WTC11 (cell line): ENCODE data around the gene SCGB1A1. TPM values are rescaled to one million over a fixed set of nuclear protein-coding genes. Genes with fewer than 3 reads are reported as not detected.

ENCODE experiments used
- ATAC-seq: fragments of 200-7000 bp; cut with Tn5 transposase; 2 replicates; pipeline ENCODE4 v1.10.0; 2021; ENCODE audit warnings: mild to moderate bottlenecking, moderate library complexity
- CTCF ChIA-PET: fragments of 300-600 bp; sonication (Branson Sonifier 250); formaldehyde crosslinking; loops from one replicate; lab custom pipeline; 2021; ENCODE audit warnings: antibody characterized with exemption; lab: Charles Lee
- POLR2A ChIA-PET: fragments of 350-600 bp; sonication (Branson Sonifier 250); formaldehyde crosslinking; loops from one replicate; lab custom pipeline; 2021; ENCODE audit warnings: antibody characterized with exemption; lab: Charles Lee
- DNase-seq: peaks from one replicate; pipeline ENCODE4 v3.0.0; 2021; ENCODE audit warnings: low spot score
- H3K27ac Mint-ChIP-seq: 2 replicates; pipeline ENCODE4 v1.8.0; 2021; ENCODE audit warnings: mixed read lengths
- H3K27me3 Mint-ChIP-seq: 2 replicates; pipeline ENCODE4 v1.8.0; 2021; ENCODE audit warnings: low read depth, mild to moderate bottlenecking, moderate library complexity, mixed read lengths
- H3K36me3 Mint-ChIP-seq: 2 replicates; pipeline ENCODE4 v1.8.0; 2021; ENCODE audit warnings: mixed read lengths
- H3K4me1 Mint-ChIP-seq: 2 replicates; pipeline ENCODE4 v1.8.0; 2022; ENCODE audit warnings: mixed read lengths
- H3K4me3 Mint-ChIP-seq: 2 replicates; pipeline ENCODE4 v1.8.0; 2021; ENCODE audit warnings: mild to moderate bottlenecking, moderate library complexity, mixed read lengths
- H3K9me3 Mint-ChIP-seq: 2 replicates; pipeline ENCODE4 v1.8.0; 2021; ENCODE audit warnings: mixed read lengths
- CBFB ChIP-seq: sonication (generic); formaldehyde crosslinking; IDR thresholded peaks from 2 replicates; pipeline ENCODE4 v1.8.1; 2022; ENCODE audit warnings: mild to moderate bottlenecking, low read depth, missing genetic modification reagents
- ESRRA ChIP-seq: sonication (generic); formaldehyde crosslinking; IDR thresholded peaks from 2 replicates; pipeline ENCODE4 v1.8.1; 2022; ENCODE audit warnings: mild to moderate bottlenecking, missing genetic modification reagents, borderline replicate concordance
- GABPB1 ChIP-seq: sonication (generic); formaldehyde crosslinking; IDR thresholded peaks from 2 replicates; pipeline ENCODE4 v1.8.1; 2023; ENCODE audit warnings: mild to moderate bottlenecking, missing genetic modification reagents
- GTF2I ChIP-seq: fragments of 250-450 bp; sonication (Bioruptor Pico); conservative IDR thresholded peaks from 2 replicates; pipeline ENCODE4 v1.4.0; 2021; ENCODE audit warnings: mild to moderate bottlenecking
- JAZF1 ChIP-seq: fragments of 250-450 bp; sonication (Bioruptor Pico); IDR thresholded peaks from 2 replicates; pipeline ENCODE4 v1.9.0; 2021; ENCODE audit warnings: moderate library complexity, mild to moderate bottlenecking, inconsistent platforms
- NFE2L1 ChIP-seq: sonication (generic); formaldehyde crosslinking; IDR thresholded peaks from 2 replicates; pipeline ENCODE4 v1.8.1; 2023; ENCODE audit warnings: missing genetic modification reagents
- NFYB ChIP-seq: sonication (generic); formaldehyde crosslinking; conservative IDR thresholded peaks from 2 replicates; pipeline ENCODE4 v1.8.0; 2022; ENCODE audit warnings: low read depth, missing genetic modification reagents
- NR1H2 ChIP-seq: sonication (generic); formaldehyde crosslinking; IDR thresholded peaks from 2 replicates; pipeline ENCODE4 v1.9.0; 2021; ENCODE audit warnings: mild to moderate bottlenecking, moderate library complexity, missing genetic modification reagents
- NR3C1 ChIP-seq: sonication (generic); formaldehyde crosslinking; conservative IDR thresholded peaks from 2 replicates; pipeline ENCODE4 v1.8.1; 2023; ENCODE audit warnings: low read depth, mild to moderate bottlenecking, missing genetic modification reagents
- RORB ChIP-seq: fragments of 250-450 bp; sonication (Bioruptor Pico); IDR thresholded peaks from 2 replicates; pipeline ENCODE4 v1.9.0; 2021; ENCODE audit warnings: mild to moderate bottlenecking
- SMAD3 ChIP-seq: sonication (generic); formaldehyde crosslinking; IDR thresholded peaks from 2 replicates; pipeline ENCODE4 v1.8.0; 2022; ENCODE audit warnings: missing genetic modification reagents, mild to moderate bottlenecking, borderline replicate concordance
- TEAD4 ChIP-seq: sonication (generic); formaldehyde crosslinking; IDR thresholded peaks from 2 replicates; pipeline ENCODE4 v1.8.0; 2022; ENCODE audit warnings: mild to moderate bottlenecking, missing genetic modification reagents
- ZBTB21 ChIP-seq: sonication (generic); formaldehyde crosslinking; IDR thresholded peaks from 2 replicates; pipeline ENCODE4 v1.8.1; 2023; ENCODE audit warnings: mild to moderate bottlenecking, missing genetic modification reagents, borderline replicate concordance
- ZNF121 ChIP-seq: sonication (generic); formaldehyde crosslinking; IDR thresholded peaks from 2 replicates; pipeline ENCODE4 v1.8.0; 2023; ENCODE audit warnings: missing genetic modification reagents
- ZNF317 ChIP-seq: sonication (generic); formaldehyde crosslinking; IDR thresholded peaks from 2 replicates; pipeline ENCODE4 v1.8.1; 2023; ENCODE audit warnings: low read depth, mild to moderate bottlenecking, moderate library complexity, missing genetic modification reagents, borderline replicate concordance
- ZNF423 ChIP-seq: fragments of 250-450 bp; sonication (Bioruptor Pico); IDR thresholded peaks from 2 replicates; pipeline ENCODE4 v2.1.2; 2022; ENCODE audit warnings: mild to moderate bottlenecking, moderate library complexity
- total RNA-seq: library from RNA; stranded (reverse); gene quantifications from 3 replicates; pipeline ENCODE4 v1.2.3, GENCODE V29; 2021
- TF ChIP-seq, protein P1 (sequence below): fragments of 250-450 bp; sonication (Bioruptor Pico); IDR thresholded peaks from 2 replicates; pipeline ENCODE4 v2.1.2; 2022; ENCODE audit warnings: mild to moderate bottlenecking, moderate library complexity
- TF ChIP-seq, protein P2 (sequence below): sonication (generic); formaldehyde crosslinking; conservative IDR thresholded peaks from 2 replicates; pipeline ENCODE4 v1.8.1; 2022; ENCODE audit warnings: mild to moderate bottlenecking, missing genetic modification reagents
- TF ChIP-seq, protein P3 (sequence below): fragments of 200-600 bp; IDR thresholded peaks from 2 replicates; pipeline ENCODE4 v1.8.0; 2022; ENCODE audit warnings: antibody characterized with exemption
- TF ChIP-seq, protein P4 (sequence below): sonication (generic); formaldehyde crosslinking; IDR thresholded peaks from 2 replicates; pipeline ENCODE4 v1.8.1; 2023; ENCODE audit warnings: mild to moderate bottlenecking, missing genetic modification reagents
- TF ChIP-seq, protein P5 (sequence below): fragments of 250-450 bp; sonication (Bioruptor Pico); IDR thresholded peaks from 2 replicates; pipeline ENCODE4 v1.9.0; 2021; ENCODE audit warnings: mild to moderate bottlenecking, borderline replicate concordance
- TF ChIP-seq, protein P6 (sequence below): sonication (generic); formaldehyde crosslinking; IDR thresholded peaks from 2 replicates; pipeline ENCODE4 v1.8.1; 2022; ENCODE audit warnings: low read depth, mild to moderate bottlenecking, moderate library complexity, missing genetic modification reagents, borderline replicate concordance
- TF ChIP-seq, protein P7 (sequence below): sonication (generic); formaldehyde crosslinking; IDR thresholded peaks from 2 replicates; pipeline ENCODE4 v1.8.0; 2023; ENCODE audit warnings: mild to moderate bottlenecking, missing genetic modification reagents

SCGB1A1 gene
- total RNA-seq, 1 experiment from 2014 or later: 1.2 TPM

DNA sequence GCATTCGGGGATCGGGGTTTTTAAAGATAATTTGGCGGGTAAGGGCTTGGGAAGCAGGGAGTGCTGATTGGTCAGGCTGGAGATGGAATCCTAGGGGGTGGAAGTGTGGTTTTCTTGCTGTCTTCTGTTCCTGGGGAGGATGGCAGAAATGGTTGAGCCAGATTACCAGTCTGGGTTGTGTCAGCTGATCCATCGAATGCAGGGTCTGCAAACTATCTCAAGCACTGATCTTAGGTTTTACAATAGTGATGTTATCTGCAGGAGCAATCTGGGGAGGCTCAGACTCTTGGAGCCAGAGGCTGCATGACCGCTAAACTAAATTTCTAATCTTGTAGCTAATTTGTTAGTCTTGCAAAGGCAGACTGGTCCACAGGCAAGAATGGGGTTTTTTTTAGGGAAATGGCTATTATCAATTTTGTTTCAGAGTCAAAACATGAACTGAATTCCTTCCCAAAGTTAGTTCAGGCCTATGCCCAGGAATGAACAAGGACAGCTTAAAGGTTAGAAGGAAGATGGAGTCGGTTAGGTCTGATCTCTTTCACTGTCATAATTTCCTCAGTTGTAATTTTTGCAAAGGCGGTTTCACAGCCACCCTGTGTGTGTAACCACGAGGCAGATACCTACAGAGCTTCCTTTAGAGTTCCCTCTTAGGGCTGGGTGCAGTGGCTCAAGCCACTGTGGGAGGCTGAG is 10.2 kb downstream of the SCGB1A1 start (continued):
- TF ChIP-seq, protein P1, sequence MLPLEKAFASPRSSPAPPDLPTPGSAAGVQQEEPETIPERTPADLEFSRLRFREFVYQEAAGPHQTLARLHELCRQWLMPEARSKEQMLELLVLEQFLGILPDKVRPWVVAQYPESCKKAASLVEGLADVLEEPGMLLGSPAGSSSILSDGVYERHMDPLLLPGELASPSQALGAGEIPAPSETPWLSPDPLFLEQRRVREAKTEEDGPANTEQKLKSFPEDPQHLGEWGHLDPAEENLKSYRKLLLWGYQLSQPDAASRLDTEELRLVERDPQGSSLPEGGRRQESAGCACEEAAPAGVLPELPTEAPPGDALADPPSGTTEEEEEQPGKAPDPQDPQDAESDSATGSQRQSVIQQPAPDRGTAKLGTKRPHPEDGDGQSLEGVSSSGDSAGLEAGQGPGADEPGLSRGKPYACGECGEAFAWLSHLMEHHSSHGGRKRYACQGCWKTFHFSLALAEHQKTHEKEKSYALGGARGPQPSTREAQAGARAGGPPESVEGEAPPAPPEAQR (CRISPR knock-in tag): no peak
- TF ChIP-seq SMAD3 (CRISPR knock-in tag): no peak
- no peak for TF ChIP-seq ZNF121
- no peak for TF ChIP-seq NFE2L1 (CRISPR knock-in tag)
- TF ChIP-seq CBFB (CRISPR knock-in tag): no peak
- no peak for TF ChIP-seq ZBTB21 (CRISPR knock-in tag)
- no peak for TF ChIP-seq ZNF317 (CRISPR knock-in tag)
- no peak for TF ChIP-seq NFYB (CRISPR knock-in tag)
- TF ChIP-seq, protein P2, sequence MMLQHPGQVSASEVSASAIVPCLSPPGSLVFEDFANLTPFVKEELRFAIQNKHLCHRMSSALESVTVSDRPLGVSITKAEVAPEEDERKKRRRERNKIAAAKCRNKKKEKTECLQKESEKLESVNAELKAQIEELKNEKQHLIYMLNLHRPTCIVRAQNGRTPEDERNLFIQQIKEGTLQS (CRISPR knock-in tag): no peak
- TF ChIP-seq NR3C1: no peak
- TF ChIP-seq, protein P3, sequence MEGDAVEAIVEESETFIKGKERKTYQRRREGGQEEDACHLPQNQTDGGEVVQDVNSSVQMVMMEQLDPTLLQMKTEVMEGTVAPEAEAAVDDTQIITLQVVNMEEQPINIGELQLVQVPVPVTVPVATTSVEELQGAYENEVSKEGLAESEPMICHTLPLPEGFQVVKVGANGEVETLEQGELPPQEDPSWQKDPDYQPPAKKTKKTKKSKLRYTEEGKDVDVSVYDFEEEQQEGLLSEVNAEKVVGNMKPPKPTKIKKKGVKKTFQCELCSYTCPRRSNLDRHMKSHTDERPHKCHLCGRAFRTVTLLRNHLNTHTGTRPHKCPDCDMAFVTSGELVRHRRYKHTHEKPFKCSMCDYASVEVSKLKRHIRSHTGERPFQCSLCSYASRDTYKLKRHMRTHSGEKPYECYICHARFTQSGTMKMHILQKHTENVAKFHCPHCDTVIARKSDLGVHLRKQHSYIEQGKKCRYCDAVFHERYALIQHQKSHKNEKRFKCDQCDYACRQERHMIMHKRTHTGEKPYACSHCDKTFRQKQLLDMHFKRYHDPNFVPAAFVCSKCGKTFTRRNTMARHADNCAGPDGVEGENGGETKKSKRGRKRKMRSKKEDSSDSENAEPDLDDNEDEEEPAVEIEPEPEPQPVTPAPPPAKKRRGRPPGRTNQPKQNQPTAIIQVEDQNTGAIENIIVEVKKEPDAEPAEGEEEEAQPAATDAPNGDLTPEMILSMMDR: no peak
- TF ChIP-seq GABPB1 (CRISPR knock-in tag): no peak

DNA sequence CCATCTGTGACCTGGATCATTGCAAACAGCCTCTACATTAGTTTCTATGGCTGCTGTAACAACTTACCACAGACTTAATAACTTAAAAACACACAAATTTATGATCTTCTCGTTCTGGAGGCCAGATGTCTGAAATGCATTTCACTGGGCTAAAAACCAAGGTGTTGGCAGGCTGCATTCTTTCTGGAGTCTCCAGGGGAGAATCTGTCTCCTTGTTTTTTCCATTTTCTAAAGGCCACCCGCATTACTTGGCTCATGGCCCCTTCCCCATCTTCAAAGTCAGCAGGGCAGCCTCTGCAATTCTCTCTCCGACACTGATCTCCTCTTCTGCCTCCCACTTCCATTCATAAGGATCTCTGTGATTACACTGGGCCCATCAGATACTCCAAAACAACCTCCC is 11.6 kb downstream of the SCGB1A1 start:
- ATAC-seq: no peak
- no peak overlapping the region for H3K27ac Mint-ChIP-seq
- CTCF ChIA-PET: interaction anchor here (1.2 to 1.8 kb wide), 2 partner anchors 36 to 130 kb away, joined by 3 to 4 read pairs; no protein-coding TSS in a partner anchor
- TF ChIP-seq JAZF1 (CRISPR knock-in tag) (no peak), ESRRA (CRISPR knock-in tag) (no peak), GTF2I (CRISPR knock-in tag) (no peak), TEAD4 (no peak), RORB (CRISPR knock-in tag) (no peak), SMAD3 (CRISPR knock-in tag) (no peak), NR1H2 (CRISPR knock-in tag) (no peak), ZNF423 (CRISPR knock-in tag) (no peak)
- TF ChIP-seq, protein P4, sequence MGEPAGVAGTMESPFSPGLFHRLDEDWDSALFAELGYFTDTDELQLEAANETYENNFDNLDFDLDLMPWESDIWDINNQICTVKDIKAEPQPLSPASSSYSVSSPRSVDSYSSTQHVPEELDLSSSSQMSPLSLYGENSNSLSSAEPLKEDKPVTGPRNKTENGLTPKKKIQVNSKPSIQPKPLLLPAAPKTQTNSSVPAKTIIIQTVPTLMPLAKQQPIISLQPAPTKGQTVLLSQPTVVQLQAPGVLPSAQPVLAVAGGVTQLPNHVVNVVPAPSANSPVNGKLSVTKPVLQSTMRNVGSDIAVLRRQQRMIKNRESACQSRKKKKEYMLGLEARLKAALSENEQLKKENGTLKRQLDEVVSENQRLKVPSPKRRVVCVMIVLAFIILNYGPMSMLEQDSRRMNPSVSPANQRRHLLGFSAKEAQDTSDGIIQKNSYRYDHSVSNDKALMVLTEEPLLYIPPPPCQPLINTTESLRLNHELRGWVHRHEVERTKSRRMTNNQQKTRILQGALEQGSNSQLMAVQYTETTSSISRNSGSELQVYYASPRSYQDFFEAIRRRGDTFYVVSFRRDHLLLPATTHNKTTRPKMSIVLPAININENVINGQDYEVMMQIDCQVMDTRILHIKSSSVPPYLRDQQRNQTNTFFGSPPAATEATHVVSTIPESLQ: no peak
- TF ChIP-seq, protein P5, sequence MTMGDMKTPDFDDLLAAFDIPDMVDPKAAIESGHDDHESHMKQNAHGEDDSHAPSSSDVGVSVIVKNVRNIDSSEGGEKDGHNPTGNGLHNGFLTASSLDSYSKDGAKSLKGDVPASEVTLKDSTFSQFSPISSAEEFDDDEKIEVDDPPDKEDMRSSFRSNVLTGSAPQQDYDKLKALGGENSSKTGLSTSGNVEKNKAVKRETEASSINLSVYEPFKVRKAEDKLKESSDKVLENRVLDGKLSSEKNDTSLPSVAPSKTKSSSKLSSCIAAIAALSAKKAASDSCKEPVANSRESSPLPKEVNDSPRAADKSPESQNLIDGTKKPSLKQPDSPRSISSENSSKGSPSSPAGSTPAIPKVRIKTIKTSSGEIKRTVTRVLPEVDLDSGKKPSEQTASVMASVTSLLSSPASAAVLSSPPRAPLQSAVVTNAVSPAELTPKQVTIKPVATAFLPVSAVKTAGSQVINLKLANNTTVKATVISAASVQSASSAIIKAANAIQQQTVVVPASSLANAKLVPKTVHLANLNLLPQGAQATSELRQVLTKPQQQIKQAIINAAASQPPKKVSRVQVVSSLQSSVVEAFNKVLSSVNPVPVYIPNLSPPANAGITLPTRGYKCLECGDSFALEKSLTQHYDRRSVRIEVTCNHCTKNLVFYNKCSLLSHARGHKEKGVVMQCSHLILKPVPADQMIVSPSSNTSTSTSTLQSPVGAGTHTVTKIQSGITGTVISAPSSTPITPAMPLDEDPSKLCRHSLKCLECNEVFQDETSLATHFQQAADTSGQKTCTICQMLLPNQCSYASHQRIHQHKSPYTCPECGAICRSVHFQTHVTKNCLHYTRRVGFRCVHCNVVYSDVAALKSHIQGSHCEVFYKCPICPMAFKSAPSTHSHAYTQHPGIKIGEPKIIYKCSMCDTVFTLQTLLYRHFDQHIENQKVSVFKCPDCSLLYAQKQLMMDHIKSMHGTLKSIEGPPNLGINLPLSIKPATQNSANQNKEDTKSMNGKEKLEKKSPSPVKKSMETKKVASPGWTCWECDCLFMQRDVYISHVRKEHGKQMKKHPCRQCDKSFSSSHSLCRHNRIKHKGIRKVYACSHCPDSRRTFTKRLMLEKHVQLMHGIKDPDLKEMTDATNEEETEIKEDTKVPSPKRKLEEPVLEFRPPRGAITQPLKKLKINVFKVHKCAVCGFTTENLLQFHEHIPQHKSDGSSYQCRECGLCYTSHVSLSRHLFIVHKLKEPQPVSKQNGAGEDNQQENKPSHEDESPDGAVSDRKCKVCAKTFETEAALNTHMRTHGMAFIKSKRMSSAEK (CRISPR knock-in tag): no peak
- TF ChIP-seq, protein P6, sequence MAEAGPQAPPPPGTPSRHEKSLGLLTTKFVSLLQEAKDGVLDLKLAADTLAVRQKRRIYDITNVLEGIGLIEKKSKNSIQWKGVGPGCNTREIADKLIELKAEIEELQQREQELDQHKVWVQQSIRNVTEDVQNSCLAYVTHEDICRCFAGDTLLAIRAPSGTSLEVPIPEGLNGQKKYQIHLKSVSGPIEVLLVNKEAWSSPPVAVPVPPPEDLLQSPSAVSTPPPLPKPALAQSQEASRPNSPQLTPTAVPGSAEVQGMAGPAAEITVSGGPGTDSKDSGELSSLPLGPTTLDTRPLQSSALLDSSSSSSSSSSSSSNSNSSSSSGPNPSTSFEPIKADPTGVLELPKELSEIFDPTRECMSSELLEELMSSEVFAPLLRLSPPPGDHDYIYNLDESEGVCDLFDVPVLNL (CRISPR knock-in tag): no peak
- TF ChIP-seq, protein P7, sequence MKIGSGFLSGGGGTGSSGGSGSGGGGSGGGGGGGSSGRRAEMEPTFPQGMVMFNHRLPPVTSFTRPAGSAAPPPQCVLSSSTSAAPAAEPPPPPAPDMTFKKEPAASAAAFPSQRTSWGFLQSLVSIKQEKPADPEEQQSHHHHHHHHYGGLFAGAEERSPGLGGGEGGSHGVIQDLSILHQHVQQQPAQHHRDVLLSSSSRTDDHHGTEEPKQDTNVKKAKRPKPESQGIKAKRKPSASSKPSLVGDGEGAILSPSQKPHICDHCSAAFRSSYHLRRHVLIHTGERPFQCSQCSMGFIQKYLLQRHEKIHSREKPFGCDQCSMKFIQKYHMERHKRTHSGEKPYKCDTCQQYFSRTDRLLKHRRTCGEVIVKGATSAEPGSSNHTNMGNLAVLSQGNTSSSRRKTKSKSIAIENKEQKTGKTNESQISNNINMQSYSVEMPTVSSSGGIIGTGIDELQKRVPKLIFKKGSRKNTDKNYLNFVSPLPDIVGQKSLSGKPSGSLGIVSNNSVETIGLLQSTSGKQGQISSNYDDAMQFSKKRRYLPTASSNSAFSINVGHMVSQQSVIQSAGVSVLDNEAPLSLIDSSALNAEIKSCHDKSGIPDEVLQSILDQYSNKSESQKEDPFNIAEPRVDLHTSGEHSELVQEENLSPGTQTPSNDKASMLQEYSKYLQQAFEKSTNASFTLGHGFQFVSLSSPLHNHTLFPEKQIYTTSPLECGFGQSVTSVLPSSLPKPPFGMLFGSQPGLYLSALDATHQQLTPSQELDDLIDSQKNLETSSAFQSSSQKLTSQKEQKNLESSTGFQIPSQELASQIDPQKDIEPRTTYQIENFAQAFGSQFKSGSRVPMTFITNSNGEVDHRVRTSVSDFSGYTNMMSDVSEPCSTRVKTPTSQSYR (CRISPR knock-in tag): no peak

More for the DNA sequence above, 11.6 kb downstream of the SCGB1A1 start:
- Mint-ChIP-seq H3K4me3 (no peak overlapping the region), H3K36me3 (no peaks in the 10 kb centered on the region), H3K4me1 (peaks cover 10% of the 10 kb centered on the region), H3K27me3 (no peaks in the 10 kb centered on the region; the same call in 1 of the 2 replicates), H3K9me3 (peaks cover 10% of the 10 kb centered on the region)
- DNase-seq: no peak
- POLR2A ChIA-PET: no interaction called here
